COR-L47 (cell line): Measurements from ENCODE around the gene CITED4.
A peak's percentile ranks its signal among the peaks of the same experiment; 100 is the strongest.

Experiments used
- DNase-seq: peaks from one replicate; lab custom pipeline; 2025; lab: John Stamatoyannopoulos, UW

The CITED4 gene

DNA sequence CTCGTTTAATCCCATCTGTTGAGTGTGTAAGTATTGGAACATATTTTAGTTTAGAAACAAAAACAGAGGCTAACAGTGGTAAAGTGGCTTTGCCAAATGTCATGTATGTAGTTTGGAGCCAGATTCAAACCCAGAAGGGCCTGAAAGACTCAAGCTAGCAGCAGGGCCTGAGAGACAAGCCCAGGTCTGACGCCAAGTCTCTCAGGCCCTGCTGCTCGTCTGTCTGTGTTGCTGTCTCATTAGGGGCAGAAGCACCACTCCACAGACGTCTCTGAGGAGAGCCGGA lies 8.3 kb downstream of the CITED4 start:
- no peak for DNase-seq

DNA sequence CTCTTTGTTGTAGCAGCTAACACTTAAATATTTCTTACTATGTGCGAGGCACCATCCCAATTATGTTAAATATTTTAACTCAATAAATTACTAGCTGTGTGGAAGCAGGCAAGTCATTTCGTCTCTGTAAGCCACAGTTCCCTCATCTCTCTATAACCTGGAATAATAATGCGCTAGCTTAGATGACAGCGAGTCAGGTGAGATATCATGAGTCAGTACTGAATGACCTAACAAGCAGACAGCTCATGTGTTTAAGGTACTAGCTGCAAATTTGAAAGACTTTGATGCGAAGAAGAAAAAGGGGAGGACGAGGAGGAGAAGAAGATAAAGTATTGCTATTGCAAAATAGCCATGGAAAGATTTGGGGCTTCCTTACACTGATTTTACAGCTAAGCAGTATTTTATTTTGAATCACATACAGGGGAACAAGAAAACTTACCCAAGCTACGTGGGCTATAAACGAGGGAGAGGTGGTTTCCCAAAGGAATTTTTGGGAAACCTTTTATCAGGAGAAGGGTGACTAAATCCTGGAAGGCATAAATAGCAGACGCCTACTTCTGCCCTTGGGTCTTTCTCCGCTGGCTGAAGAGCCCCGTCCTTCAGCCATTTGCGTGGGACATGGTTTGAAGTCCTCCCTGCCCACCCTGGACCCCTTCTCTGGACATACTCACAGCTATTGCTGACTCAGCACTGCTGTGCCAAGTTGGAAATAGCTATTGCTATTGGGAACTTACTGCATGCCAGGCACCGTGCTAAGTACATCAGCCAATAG lies 8.9 kb downstream of the CITED4 start:
- no peak for DNase-seq

DNA sequence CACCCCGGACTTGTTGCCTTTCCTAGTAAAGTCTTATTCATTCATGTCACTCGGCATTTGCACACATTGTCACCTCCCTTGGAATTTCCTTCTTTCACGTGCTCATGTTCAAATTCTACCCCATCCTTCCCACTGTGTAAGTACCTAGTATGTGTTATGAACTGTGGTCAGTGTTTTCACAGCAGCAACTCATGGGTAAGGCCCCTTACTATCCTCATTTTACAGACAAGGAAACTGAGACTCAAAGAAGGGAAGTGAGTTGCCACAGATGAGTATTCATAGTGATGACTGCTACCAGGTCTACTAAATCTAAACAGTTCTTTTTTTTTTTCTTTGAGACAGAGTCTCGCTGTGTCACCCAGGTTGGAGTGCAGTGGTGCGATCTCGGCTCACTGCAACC lies 10.5 kb downstream of the CITED4 start:
- DNase-seq: no peak

DNA sequence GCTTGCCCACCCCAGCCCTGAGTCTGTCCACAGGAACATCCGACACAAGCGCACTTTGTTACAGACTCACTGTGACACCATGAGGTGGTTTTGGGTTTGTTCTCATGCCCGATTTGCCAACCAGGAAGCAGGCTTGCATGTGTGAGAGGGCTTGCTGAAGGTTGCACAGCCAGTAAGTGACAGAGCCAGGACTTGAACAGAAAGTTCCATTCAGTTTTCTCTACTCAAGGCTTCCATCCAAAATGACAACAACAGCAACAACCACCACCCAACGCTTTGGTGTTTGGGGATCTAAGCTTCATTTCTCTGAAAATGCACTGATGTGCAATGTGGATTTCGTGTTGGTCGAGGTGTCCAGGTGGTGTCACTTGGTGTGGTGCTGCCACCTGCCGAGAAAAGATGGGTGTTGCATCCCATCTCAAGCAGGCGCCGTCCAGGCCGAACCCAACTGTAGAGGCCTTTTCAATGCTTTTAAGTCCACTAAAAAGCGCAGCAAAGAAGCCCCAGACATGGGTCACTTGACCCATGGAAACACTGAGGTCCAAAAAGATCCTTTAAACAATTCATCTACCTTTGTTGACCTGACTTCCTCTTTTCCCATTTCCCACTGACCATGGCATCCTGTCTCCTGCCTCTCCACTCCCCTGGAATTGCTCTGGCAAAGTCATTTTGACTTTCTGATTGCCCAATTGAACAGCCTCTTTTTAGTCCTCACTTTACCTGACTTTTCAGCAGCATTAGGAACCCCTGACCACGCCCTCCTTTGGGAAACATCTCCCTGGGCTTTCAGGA lies 12.2 kb downstream of the CITED4 start:
- DNase-seq: peak; percentile 31

DNA sequence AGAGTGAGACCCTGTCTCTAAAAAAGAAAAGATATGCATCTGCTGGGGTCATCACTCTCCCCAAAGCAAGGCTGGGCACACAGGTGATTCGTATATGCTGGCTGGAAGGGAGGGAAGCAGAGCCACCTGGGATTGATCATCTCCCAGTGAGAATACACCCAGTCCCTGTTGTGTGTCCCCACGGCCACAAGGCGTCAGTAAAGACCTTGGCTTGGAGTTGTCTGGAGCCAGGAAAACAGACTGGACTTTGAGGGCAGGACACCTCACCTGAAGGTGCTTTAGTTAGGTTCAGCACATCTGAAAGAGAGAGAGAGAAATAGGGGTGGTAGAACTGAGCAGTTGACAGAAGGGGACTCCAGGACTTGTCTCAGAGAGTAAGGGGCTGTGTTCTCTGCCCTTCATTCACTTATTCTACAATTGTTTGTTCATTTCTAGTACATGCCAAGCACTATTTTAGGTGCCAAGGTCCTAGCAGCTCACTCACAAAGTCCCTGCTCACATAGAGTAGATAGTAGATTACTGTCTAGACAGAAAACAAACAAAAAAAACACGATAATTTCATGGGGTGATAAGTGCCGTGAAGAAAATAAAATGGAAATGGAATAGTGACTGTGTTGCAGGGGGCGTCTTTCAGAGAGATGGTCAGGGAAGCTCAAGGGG lies 13.5 kb downstream of the CITED4 start:
- peak; percentile 57 for DNase-seq

DNA sequence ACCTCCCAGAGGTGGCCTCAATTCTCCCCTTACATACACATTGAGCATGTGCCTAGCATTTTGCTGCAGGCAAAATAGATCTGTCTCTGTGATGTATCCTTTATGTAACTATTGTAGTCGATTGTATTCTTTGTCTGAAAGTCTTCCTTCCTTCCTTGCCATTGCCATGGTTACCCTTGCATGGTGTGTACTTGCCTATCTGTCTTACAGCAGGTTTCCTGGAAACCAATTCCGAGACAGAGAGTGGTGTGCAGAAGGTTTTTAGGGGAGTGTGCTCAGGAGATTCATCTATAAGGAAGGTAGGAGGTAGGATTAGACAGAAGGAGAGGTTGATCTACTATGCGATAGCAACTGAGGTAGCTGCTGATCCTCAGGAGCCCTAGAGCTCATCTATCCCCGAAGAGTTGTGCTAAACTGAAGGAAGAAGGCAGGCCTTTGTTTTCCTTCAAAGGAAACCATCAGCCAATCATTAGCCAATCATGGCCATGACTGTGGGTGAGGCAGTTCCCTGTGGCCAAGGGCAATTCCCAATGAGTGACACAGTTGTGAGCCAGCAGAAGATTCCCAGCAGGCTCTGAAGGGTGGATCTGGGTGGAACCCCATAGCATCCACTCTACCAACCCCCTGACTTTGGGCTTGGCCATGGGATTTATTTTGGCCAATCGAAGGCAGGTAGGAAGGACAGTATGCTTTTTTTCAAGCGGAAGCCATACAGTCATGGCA lies 15.0 kb downstream of the CITED4 start:
- no peak for DNase-seq

DNA sequence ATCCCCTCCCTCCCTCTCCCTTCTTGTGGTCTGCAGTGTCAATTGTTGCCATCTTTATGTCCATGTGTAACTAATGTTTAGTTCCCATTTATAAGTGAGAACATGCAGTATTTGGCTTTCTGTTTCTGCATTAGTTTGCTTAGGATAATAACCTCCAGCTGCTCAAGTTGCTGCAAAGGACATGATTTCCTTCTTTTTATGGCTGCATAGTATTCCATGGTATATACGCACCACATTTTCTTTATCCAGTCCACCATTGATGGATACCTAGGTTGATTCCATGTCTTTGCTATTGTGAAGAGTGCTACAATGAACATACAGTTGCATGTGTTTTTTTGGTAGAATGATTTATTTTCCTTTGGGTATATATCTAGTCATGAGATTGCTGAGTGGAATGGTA lies 16.3 kb downstream of the CITED4 start:
- DNase-seq: no peak

DNA sequence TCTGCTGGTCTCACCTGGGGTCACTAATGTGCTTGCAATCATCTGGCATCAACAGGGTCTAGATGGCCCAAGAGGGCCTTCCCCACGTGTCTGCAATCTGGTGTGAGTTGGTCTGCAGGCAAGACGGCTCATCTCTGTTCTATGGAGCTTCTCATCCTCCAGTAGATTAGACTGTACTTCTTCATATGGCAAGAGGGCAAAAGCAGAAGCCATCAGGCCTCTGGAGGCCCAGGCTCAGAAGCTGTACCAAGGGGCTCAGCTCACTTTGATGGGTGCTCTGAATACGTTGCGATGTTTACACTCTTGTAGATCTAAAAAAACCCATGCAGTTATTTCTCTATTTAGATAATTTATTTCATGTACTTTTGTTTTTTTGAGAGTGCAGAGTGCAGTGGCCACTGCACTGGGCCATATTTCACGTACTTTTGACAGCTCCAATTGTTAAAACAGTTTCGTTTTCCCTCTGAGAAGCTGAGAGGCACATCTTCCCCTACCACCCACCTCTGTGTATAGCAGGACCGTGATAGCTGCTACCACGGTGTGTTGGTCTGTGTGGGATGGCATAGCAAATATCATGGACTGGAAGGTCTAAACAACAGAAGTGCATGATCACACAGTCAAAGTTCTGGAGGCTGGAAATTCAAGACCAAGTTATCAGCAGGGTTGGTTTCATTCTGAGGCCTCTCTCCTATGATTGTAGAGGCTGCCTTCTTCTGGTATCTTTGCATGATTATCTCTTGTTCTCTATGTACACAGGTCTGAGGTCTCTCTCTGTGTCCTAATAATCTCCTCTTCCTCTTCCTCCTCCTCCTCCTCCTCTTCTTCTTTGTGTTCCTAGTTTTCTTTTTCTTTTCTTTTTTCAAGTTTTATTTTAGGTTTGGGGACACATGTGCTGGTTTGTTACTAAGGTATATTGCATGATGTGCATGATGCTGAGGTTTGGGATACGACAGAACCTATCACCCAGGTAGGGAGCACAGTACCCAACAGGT lies 17.0 kb downstream of the CITED4 start:
- DNase-seq: no peak

DNA sequence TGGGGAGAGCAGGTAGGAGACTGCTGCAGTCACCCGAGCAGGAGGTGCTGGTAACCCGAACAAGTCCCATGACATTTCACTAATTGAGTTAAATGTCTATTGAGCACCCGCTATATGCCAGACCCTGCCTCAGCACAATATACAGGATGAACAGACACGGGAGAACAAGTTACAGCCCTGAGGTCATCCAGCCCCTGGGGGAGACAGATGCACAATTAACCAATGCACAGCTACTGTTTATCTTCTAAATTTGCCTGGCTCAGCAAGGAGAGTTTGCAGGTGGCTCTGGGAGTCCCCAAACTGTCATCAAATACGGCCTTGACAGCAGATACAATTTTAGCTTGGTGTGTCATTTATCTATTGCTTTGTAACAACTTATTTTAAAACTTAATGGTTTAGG lies 18.1 kb downstream of the CITED4 start:
- no peak for DNase-seq

DNA sequence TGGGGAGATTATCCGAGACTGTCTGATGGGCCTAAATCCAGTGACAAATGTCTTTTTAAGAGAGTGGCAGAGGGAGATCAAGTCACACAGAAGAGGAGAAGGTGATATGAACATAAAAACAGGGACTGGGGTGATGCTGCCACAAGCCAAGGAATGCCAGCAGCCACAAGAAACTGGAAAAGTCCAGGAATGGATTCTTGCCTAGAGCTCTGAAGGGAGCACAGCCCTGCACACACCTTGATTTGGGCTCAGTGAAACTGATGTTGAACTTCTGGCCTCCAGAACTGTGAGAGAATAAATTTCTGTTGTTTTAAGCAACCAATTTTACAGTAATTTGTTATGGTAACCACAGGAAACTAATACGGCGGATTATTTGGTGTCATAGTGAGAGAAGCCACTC lies 19.5 kb downstream of the CITED4 start:
- no peak for DNase-seq

DNA sequence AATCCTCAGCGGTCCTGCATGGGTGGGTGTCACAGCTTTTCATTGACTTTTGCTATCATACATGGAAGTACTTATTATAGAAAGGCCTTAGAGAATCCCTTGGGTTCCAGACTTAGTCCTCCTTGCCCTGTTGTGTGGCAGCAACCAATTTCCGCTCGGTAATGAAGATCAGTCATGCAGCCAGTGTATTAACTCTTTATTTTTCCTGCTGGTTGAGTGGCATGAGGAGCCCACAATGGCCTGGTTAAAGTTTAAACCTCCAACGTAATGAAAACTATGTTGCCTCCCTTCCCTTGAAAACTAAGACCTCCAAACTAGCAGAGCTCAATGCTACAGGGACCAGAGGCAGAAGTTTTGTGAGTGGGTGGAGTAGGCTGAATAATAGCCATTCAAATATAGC lies 20.0 kb downstream of the CITED4 start:
- DNase-seq: no peak

DNA sequence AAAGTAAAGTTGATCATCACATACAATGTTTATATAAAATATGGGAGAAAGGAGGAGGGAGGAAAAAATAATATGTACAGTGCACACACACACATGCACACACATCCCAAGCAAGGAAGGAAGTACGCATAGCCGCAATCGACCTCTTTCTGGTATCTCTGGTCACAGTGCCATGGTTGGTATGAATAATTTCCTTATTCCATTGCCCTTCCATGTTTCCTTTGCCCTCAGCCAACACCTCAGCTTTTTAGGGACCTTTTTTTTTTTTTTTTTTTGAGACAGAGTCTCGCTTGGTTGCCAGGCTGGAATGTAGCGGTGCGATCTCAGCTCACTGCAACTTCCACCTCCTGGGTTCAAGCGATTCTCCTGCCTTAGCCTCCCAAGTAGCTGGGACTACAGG lies 20.6 kb downstream of the CITED4 start:
- no peak for DNase-seq

DNA sequence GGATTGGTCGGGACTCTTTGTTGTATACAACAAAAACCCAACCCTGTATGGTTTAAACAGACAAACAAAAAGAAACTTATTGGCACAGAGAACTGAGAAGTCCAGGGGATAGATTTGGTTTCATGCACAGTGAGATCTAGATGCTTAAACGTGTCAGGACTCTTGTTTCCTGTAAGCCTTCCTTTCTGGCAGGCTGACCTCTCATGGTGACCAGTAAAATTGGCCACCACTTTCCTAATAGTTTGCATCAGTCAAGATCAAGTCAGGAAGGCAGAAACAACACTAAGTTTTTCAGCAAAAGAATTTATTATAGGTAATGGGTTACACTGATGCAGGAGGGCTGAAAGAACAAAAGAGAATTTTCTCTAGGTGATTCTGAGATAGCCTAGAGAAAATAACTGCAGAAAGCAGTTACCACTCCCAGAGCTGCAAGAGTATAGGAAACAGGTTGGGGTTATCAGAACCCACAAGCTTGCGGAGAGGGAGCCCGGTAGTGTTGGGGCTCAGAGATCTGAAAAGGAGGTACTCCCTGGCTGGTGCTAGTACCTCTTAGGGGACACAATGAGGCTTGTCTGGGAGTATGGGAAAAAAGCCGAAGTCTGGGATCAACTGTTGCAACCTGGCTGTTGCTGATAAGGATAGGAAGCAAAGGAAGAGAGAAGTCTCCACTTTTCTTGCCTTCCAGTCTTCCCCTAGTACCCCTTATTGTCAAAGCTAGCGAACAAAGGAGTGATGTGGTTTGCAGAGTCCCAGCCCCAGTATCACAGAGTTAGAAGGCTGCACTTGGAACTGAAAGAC lies 21.4 kb downstream of the CITED4 start:
- no peak for DNase-seq

DNA sequence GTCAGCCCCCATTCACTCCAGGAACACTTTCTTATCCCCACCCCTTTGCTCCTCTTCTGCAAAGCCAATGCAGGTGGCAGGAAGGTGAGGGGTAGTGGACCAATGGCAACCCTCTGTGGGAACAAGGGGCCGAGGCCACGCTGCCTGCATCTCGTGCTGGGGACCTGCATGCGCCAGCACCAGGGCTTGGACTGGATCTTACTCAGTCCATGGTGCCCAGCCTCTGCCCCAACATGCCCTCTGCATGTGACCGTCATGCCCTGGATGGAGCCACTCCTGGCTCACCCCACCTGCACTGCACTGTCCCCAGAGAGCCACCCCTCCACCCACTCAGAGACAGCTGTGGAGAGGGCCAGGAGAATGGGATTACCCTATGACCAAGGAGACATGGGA lies 22.2 kb downstream of the CITED4 start:
- no peak for DNase-seq

DNA sequence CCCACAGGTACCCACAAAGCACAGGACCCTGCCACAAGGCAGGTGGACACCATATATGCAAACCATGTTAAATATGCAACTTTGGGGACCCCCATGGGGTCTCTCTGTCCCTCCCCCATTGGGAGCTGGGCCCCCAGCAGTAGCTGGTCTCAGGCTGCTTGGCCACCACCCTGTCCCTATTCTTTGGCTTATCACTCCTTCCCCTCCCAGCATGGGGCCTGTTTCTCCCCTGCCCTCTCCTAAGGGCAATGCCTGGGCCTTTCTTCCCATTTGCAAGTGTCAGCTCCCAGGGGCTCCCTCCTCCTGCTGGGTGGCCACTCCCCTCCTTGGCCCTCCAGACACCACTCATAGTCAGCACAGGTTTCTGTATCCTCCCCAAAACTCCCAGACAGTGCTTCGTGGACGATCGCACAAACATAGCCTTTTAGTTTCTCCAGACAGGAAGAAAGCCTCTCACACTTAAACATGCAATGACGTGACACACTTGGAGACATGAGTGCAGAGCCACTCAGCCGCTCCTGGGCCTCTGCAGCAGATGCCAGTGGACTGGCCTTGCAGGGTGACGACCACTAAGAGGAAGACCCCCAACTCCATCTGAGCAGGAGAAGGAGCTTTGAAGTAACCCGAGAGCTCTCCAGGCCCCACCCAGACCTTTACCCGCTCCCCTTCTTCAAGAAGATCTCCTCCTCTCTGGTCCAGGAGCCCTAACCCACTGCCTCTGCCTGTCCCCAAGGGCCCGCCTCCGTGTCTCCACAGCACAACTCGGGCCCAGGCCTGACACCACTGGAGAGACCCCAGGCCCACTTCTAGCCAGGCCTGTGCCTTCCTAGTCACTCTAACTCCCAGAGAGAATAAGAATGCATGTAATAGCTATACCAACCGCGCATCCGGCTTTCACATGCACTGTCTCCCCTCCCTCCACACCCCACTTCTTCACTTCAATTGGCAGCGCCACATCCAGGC lies 22.9 kb downstream of the CITED4 start:
- DNase-seq: no peak

DNA sequence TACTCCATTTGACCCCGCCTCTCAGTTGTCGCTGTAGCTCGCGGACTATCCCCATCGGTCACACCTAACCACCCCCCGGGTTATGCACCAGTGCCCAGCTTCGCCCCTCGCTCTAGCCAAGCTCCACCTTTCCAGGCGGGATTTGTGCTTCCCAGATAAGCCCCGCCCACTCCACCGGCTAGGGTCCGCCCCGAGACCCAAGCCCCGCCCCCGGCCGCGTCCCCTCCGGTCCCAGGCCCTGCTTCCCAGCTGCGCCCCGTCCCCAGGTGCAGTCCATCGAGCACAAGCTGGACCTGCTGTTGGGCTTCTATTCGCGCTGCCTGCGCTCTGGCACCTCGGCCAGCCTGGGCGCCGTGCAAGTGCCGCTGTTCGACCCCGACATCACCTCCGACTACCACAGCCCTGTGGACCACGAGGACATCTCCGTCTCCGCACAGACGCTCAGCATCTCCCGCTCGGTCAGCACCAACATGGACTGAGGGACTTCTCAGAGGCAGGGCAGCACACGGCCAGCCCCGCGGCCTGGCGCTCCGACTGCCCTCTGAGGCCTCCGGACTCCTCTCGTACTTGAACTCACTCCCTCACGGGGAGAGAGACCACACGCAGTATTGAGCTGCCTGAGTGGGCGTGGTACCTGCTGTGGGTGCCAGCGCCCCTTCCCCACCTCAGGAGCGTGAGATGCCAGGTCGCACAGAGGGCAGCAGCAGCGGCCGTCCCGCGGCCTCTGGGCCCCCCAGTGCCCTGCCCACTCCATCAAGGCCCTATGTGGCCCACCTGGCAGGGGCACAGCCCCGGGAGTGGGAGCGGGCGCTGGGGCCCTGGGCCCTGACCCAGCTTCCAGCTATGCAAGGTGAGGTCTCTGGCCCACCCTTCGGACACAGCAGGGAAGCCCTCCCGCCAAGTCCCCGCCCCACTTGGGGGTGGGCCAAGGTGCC lies 23.9 kb downstream of the CITED4 start:
- DNase-seq: no peak

DNA sequence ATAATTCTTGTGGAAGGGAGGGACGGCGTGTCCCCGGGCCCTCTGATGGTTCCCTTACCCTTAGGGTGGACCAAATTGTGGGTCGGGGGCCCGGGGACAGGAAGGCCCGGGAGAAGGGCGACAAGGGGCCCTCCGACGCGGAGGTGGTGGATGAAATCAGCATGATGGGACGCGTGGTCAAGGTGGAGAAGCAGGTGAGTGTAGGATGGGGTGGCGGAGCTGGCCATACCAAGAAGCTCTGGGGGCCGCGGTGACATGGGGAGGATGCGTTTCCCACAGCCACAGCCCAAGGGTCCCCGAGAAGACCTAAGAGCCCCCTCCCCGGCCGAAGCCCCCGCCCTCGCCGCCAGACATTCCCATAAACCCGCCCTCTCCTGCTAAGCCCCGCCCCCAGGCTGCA lies 24.6 kb downstream of the CITED4 start:
- no peak for DNase-seq

DNA sequence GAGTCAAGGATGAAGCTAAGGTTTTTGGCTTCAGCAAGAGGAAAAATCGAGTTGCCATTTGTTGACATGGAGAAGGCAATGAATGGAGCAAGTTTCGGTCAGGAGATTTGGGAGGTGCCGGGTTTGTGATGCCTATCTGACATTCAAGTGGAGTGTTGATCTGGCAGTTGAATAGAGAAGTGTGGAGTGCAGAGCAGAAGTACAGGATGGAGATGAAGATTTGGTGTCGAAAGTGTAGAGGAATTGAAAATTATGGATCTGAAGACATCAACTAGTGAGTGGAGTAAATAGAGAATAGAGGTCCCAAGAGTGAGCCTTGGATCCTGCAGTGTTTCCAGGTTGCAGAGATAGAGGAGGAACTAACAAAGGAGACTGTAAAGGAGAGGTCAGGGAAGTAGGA lies 25.9 kb downstream of the CITED4 start:
- DNase-seq: no peak
